Fibroblast of lung (primary cell): ENCODE measurements around the gene SCN4A. TPM values are rescaled to one million over a fixed set of nuclear protein-coding genes. Genes with fewer than 3 reads are reported as not detected.

ENCODE experiments used
- DNase-seq, 2 donors: peaks; one replicate each; pipeline versions ENCODE4 v3.0.0 to v3.0.0-alpha.2; 2010; ENCODE audit warnings: low read depth in 2 of 2
- H2AFZ ChIP-seq: 2 replicates; pipeline ENCODE4 v1.5.1; 2012; ENCODE audit warnings: low read length, control low read depth, inconsistent platforms
- H3K27ac ChIP-seq: 2 replicates; pipeline ENCODE4 v1.5.1; 2011; ENCODE audit warnings: low read length, control low read depth; ENCODE audit not compliant: insufficient read depth
- H3K27me3 ChIP-seq: 2 replicates; pipeline ENCODE4 v1.5.1; 2011; ENCODE audit warnings: mild to moderate bottlenecking, low read length; ENCODE audit not compliant: control insufficient read depth, insufficient read depth
- H3K36me3 ChIP-seq: 2 replicates; pipeline ENCODE4 v1.5.1; 2011; ENCODE audit warnings: low read length; ENCODE audit not compliant: control insufficient read depth, insufficient read depth
- H3K4me1 ChIP-seq: 2 replicates; pipeline ENCODE4 v1.5.1; 2011; ENCODE audit warnings: low read length; ENCODE audit not compliant: control insufficient read depth, insufficient read depth; ENCODE audit errors: extremely low read depth
- H3K4me2 ChIP-seq: 2 replicates; pipeline ENCODE4 v1.5.1; 2011; ENCODE audit warnings: low read length, control low read depth; ENCODE audit not compliant: insufficient read depth; ENCODE audit errors: extremely low read depth
- H3K4me3 ChIP-seq, 4 experiments: fragments of 200-600 bp in 1 of 4; sonication (generic) in 1 of 4; replicated peaks in 1 of 4; 2 replicates each; pipeline ENCODE4 v1.5.1; 2011 to 2016; ENCODE audit warnings: low read length in 4 of 4, low read depth in 3 of 4, mild to moderate bottlenecking in 3 of 4, control low read depth in 2 of 4, inconsistent platforms in 1 of 4, mixed read lengths in 1 of 4; ENCODE audit not compliant: insufficient read depth in 1 of 4; ENCODE audit errors: control extremely low read depth in 1 of 4
- H3K79me2 ChIP-seq: 2 replicates; pipeline ENCODE4 v1.5.1; 2012; ENCODE audit warnings: mild to moderate bottlenecking, low read length, inconsistent platforms; ENCODE audit not compliant: control insufficient read depth, insufficient read depth
- H3K9ac ChIP-seq: 2 replicates; pipeline ENCODE4 v1.5.1; 2011; ENCODE audit warnings: mild to moderate bottlenecking, low read length, control low read depth; ENCODE audit not compliant: insufficient read depth
- H3K9me3 ChIP-seq: 2 replicates; pipeline ENCODE4 v1.5.1; 2012; ENCODE audit warnings: low read depth, low read length; ENCODE audit not compliant: control insufficient read depth, insufficient read depth
- H4K20me1 ChIP-seq: 2 replicates; pipeline ENCODE4 v1.5.1; 2011; ENCODE audit warnings: low read length; ENCODE audit not compliant: control insufficient read depth, insufficient read depth; ENCODE audit errors: extremely low read depth
- EZH2 ChIP-seq: IDR thresholded peaks from 2 replicates; pipeline ENCODE4 v1.5.1; 2012; ENCODE audit warnings: low read length, control low read depth, mild to moderate bottlenecking; ENCODE audit errors: missing control alignments
- polyA plus RNA-seq, 2 donors: library from polyadenylated mRNA; depleted of rRNA in 1 of 2; stranded (reverse) in 1 of 2; unstranded in 1 of 2; fragments of >200 nt; gene quantifications; 2 replicates each; pipeline ENCODE4 v1.2.1, GENCODE V29; 2011 to 2012; ENCODE audit warnings: missing spikeins in 1 of 2
- total RNA-seq: library from RNA; depleted of rRNA; stranded (reverse); fragments of >200 nt; gene quantifications from 2 replicates; pipeline ENCODE4 v1.2.1, GENCODE V29; 2014
- TF ChIP-seq, protein P1 (sequence below), 2 donors: IDR thresholded peaks in 1 of 2; conservative IDR thresholded peaks in 1 of 2; 1 replicate in 1 of 2; 2 replicates in 1 of 2; pipeline ENCODE4 v1.5.1; 2011 to 2012; ENCODE audit warnings: low read length in 2 of 2, control low read depth in 1 of 2, inconsistent platforms in 1 of 2, low read depth in 1 of 2, mild to moderate bottlenecking in 1 of 2

SCN4A gene
- total and polyA plus RNA-seq, 2 donors (not counting 1 experiment from before 2014, with no cell fraction given), result 0.83 TPM; not detected in 1

DNA sequence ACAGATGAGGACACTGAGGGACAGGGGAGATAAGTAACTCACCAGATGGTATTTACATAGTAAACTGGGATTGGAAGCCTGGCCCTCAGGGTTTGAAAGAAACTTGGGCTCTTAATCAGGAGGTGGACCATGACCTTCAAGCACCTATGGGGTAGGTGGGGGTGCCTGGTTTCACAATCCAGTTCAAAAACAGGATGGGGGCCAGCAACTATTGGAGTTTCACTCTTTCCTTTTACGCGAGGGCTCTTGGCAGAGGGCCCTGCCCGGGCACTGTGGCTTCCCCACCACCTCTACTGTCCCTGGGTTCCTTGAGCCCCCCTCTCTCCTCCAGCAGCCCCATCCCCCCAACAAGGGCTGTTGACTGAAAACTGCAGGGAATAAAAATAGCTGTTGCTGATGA lies 14.1 kb upstream of the SCN4A start:
- Histone ChIP-seq H3K9ac (no peak overlapping the region), H3K27me3 (peaks cover 6% of the 10 kb centered on the region), H3K36me3 (no peaks in the 10 kb centered on the region), H3K9me3 (no peaks in the 10 kb centered on the region), H2AFZ (no peak overlapping the region), H4K20me1 (no peaks in the 10 kb centered on the region), H3K4me2 (no peak overlapping the region), H3K27ac (no peak overlapping the region), H3K4me3 (no peak overlapping the region), H3K4me1 (peaks cover 3% of the 10 kb centered on the region), H3K79me2 (no peaks in the 10 kb centered on the region)
- TF ChIP-seq EZH2, result no peak
- TF ChIP-seq, protein P1, sequence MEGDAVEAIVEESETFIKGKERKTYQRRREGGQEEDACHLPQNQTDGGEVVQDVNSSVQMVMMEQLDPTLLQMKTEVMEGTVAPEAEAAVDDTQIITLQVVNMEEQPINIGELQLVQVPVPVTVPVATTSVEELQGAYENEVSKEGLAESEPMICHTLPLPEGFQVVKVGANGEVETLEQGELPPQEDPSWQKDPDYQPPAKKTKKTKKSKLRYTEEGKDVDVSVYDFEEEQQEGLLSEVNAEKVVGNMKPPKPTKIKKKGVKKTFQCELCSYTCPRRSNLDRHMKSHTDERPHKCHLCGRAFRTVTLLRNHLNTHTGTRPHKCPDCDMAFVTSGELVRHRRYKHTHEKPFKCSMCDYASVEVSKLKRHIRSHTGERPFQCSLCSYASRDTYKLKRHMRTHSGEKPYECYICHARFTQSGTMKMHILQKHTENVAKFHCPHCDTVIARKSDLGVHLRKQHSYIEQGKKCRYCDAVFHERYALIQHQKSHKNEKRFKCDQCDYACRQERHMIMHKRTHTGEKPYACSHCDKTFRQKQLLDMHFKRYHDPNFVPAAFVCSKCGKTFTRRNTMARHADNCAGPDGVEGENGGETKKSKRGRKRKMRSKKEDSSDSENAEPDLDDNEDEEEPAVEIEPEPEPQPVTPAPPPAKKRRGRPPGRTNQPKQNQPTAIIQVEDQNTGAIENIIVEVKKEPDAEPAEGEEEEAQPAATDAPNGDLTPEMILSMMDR (conservative IDR thresholded peaks at IDR 0.05 in 1 of 2, IDR thresholded peaks at IDR 0.05 in 1 of 2; ENCODE audit: low read depth in 1 of 2, low read length in 2 of 2), result no peak
- no peak for DNase-seq

DNA sequence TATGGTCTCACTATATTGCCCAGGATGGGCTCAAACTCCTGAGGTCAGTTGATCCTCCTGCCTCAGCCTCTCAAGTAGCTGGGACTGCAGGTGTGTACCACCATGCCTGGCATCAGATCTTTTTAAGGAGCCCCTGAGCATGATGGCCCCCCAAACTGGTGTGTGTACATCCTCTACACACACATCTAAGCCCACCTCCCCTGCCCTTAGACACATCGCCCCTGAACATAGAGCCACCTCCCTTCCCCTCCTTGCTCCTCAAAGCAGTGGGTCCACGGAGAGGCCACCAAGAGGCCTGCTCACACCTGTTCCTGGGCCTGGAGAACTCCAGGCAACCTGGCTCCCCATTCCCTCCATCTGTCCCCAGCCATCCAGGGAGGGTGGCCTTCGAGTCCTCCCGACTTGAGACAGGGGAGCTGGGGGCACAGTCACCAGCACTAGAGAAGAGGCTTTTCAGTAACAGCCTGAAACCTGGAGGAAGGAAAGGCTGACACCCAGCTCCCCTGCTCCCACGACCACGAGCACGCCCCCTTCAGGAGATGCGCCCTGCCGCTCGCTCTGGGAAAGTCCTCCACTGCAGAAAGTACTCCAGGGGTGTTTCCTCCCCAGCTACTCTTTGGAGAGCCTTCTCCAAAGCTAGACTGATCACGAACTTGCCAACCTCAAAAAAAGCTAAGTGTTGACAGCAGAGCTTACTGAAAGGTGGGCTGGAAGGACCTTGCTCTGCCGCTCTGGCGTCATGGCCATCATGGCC lies 12.8 kb upstream of the SCN4A start:
- Histone ChIP-seq H4K20me1 (no peaks in the 10 kb centered on the region), H3K79me2 (no peaks in the 10 kb centered on the region), H3K36me3 (no peaks in the 10 kb centered on the region), H3K27me3 (peaks cover under 1% of the 10 kb centered on the region), H3K4me3 (no peak overlapping the region), H3K4me1 (peaks cover 3% of the 10 kb centered on the region), H3K27ac (no peak overlapping the region), H2AFZ (no peak overlapping the region), H3K9me3 (no peaks in the 10 kb centered on the region), H3K9ac (no peak overlapping the region), H3K4me2 (peak overlapping the region; percentile 48)
- DNase-seq, result no peak
- TF ChIP-seq EZH2, result no peak
- TF ChIP-seq, protein P1 (conservative IDR thresholded peaks at IDR 0.05 in 1 of 2, IDR thresholded peaks at IDR 0.05 in 1 of 2; ENCODE audit: low read depth in 1 of 2, low read length in 2 of 2), result no peak

DNA sequence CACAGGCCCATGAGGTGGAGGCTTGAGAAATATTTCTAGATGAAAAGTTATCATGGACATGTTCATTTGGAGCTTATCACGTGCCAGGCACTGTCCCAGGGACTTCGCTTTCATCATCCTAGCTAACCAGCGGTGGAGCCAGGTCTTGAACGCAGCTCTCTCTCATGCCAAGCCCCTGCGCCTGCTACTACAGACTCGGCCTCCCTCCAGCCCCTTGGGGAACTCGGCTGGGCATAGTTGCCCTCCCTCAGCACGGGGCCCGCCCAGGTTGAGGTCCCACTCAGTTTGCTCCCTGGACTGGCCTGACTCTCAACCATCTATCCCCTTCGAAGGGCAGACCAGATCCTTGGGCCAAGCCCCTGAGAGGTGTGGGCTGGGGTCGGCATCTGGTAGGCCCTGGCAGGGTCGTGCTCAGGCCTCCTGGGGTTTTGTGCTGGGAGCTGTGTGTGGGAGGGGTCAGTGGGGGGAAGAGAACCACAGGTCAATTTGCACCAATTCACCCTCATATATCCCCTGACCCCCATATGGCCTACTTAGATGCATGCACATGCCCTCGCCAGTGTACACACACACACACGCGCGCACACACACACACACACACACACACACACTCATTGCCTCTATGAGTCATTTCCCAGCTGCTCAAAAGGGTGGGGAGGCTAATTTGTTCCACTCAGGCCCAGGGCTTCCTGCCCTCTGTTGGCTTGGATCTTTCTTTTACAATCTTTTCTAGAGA lies 12.1 kb upstream of the SCN4A start:
- Histone ChIP-seq H3K27me3 (no peaks in the 10 kb centered on the region), H2AFZ (no peak overlapping the region), H3K4me1 (peaks cover 3% of the 10 kb centered on the region), H4K20me1 (no peaks in the 10 kb centered on the region), H3K9me3 (no peaks in the 10 kb centered on the region), H3K4me2 (no peak overlapping the region), H3K79me2 (no peaks in the 10 kb centered on the region), H3K9ac (no peak overlapping the region), H3K36me3 (no peaks in the 10 kb centered on the region), H3K27ac (no peak overlapping the region), H3K4me3 (no peak overlapping the region)
- peak; percentile 91 to 95 for DNase-seq
- TF ChIP-seq, protein P1 (conservative IDR thresholded peaks at IDR 0.05 in 1 of 2, IDR thresholded peaks at IDR 0.05 in 1 of 2; ENCODE audit: low read depth in 1 of 2, low read length in 2 of 2), result peak in 1 of 2 donors; percentile 6
- TF ChIP-seq EZH2, result no peak
